Panc1 (cell line): Measurements from ENCODE around the gene LNPEP.

Experiments
- POLR2AphosphoS5 ChIP-seq: IDR thresholded peaks from 2 replicates; pipeline ENCODE4 v1.6.1; 2012; ENCODE audit warnings: mild to moderate bottlenecking, low read depth, low read length, moderate library complexity
- REST ChIP-seq, 2 experiments: IDR thresholded peaks; 2 replicates each; pipeline ENCODE4 v1.6.1; 2011 to 2012; ENCODE audit warnings: low read depth in 2 of 2, control low read depth in 1 of 2, low read length in 1 of 2, mild to moderate bottlenecking in 1 of 2, moderate library complexity in 1 of 2; ENCODE audit not compliant: insufficient read depth in 1 of 2
- SIN3A ChIP-seq: IDR thresholded peaks from 2 replicates; pipeline ENCODE4 v1.6.1; 2012; ENCODE audit warnings: low read depth, mild to moderate bottlenecking, low read length, moderate library complexity, borderline replicate concordance; ENCODE audit not compliant: insufficient read depth
- TCF7L2 ChIP-seq: IDR thresholded peaks from 2 replicates; pipeline ENCODE4 v1.6.1; 2011; ENCODE audit warnings: mild to moderate bottlenecking, low read depth, low read length, inconsistent platforms
- TF ChIP-seq, protein P1 (sequence below): fragments of 450-650 bp; IDR thresholded peaks from 2 replicates; pipeline ENCODE4 v1.5.1; 2017; ENCODE audit warnings: mild to moderate bottlenecking

DNA sequence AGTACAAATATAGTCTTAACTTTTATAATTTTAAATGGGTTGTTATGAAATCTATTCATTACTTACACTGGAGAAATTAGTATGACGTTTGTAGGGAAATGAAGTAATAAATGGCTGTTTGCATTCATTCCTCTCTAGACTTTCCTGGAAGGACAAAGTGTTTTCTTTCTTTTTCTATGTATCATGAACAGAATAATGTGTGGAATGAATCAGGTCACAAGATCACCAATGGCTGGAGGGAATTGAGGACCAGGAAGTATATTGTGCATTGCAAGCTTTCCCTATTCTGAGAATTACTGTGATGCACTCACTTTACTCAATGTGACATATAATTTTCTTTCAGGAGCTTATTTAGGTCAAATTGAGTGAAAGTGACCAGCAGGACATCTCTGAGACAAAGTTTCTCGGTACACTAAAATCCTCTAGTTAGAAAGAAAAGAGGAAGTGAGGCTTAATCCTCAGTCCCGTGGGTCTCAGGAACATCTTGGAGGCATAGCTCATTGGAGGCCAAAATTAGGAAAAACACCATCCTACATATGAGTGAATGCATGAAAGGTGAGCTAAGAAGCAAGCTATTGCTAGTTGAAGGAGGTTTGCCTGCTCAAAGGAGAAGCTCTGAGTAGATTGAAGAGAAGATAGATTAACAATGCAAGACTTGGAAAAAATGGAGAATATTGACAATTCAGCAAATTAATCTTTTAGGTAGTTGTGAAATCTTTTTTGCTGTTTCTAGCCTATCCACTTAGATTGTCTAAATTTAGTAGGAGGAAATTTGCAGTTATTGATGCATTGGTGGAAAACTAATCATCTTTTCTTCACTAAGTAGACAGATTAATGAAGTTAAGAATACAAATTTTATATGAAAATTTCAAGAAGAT lies 31.6 kb upstream of the LNPEP start:
- TF ChIP-seq, protein P1, sequence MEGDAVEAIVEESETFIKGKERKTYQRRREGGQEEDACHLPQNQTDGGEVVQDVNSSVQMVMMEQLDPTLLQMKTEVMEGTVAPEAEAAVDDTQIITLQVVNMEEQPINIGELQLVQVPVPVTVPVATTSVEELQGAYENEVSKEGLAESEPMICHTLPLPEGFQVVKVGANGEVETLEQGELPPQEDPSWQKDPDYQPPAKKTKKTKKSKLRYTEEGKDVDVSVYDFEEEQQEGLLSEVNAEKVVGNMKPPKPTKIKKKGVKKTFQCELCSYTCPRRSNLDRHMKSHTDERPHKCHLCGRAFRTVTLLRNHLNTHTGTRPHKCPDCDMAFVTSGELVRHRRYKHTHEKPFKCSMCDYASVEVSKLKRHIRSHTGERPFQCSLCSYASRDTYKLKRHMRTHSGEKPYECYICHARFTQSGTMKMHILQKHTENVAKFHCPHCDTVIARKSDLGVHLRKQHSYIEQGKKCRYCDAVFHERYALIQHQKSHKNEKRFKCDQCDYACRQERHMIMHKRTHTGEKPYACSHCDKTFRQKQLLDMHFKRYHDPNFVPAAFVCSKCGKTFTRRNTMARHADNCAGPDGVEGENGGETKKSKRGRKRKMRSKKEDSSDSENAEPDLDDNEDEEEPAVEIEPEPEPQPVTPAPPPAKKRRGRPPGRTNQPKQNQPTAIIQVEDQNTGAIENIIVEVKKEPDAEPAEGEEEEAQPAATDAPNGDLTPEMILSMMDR = no peak
- TF ChIP-seq POLR2AphosphoS5 = no peak
- TF ChIP-seq SIN3A = no peak
- TF ChIP-seq TCF7L2 = no peak
- TF ChIP-seq REST (IDR thresholded peaks at IDR 0.05; ENCODE audit: insufficient read depth in 1 of 2, low read depth in 2 of 2, low read length in 1 of 2) = no peak
